ENCODE results near the gene OBSCN. TPM values are rescaled to one million over a fixed set of nuclear protein-coding genes. Genes with fewer than 3 reads are reported as not detected.

OBSCN gene
- total RNA-seq, 1 donor from 2014 or later: 22.3 TPM

DNA sequence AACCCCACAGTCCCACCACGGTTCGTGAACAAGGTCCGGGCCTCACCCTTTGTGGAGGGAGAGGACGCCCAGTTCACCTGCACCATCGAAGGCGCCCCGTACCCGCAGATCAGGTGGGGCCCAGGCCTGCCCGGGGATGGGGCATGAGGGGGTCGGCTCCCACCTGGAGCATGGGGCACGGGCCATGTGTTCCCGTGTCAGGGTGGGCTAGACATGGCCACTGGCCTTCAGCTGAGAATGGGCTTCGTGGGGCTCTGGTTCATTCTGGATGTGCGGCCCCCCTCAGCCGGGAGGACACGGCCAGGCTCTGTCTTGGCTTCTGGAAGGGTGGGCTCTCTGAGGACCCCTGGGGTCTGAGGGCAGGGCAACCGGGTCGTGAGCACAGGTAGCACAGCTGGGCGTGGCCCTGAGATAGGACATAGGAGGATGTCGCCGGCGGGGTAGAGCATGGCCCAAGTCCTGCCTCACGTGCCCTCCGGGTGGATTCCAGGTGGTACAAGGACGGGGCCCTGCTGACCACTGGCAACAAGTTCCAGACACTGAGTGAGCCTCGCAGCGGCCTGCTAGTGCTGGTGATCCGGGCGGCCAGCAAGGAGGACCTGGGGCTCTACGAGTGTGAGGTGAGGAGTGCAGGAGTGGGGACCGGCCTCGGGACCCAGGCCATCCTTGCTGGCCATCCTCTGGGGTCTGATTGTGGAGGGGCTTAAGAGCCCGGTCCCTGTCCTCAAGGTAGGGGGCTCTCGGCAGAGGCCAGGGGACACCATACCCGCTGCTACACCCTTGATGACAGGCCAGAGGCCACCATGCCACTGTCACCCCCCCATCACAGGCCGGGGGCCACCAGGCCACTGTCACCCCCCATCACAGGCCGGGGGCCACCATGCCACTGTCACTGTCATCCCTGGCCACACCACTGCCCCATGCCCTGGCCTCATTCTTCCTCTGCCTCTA is 143.3 kb downstream of the OBSCN start:
- Mint-ChIP-seq H3K9me3 (no peaks in the 10 kb centered on the region), H3K36me3 (ENCODE audit: low read depth) (no peaks in the 10 kb centered on the region), H3K4me1 (no peaks in the 10 kb centered on the region), H3K4me3 (no peak overlapping the region), H3K27me3 (no peaks in the 10 kb centered on the region), H3K27ac (no peak overlapping the region)
- DNase-seq: no peak
- intact Hi-C loops (cut with micrococcal nuclease): no loop called here

DNA sequence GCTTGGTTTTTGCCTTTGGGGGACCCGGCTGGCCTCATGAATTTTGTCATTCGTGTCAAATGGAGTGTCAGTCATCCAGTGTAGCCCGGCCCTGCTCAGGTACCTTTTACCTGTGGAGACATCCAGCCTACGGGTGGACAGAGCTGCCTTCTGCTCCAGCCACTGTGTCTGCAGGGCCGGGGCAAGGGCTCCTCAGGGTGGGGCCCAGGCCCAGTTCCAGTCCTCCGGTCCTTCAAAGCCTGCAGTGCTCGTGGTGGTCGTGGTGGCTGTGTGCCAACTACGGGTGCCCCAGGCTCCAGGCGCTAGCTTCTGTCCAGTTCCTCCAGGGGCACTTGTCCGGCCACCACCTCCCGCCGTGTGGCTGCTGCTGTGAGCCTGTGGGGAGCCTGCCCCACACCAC is 144.0 kb downstream of the OBSCN start:
- no peaks in the 10 kb centered on the region for H3K27me3 Mint-ChIP-seq
- H3K9me3 Mint-ChIP-seq: no peaks in the 10 kb centered on the region
- no peaks in the 10 kb centered on the region for H3K36me3 Mint-ChIP-seq (ENCODE audit: low read depth)
- intact Hi-C loops (cut with micrococcal nuclease): no loop called here
- no peaks in the 10 kb centered on the region for H3K4me1 Mint-ChIP-seq
- no peak overlapping the region for H3K4me3 Mint-ChIP-seq
- DNase-seq: no peak
- H3K27ac Mint-ChIP-seq: no peak overlapping the region

DNA sequence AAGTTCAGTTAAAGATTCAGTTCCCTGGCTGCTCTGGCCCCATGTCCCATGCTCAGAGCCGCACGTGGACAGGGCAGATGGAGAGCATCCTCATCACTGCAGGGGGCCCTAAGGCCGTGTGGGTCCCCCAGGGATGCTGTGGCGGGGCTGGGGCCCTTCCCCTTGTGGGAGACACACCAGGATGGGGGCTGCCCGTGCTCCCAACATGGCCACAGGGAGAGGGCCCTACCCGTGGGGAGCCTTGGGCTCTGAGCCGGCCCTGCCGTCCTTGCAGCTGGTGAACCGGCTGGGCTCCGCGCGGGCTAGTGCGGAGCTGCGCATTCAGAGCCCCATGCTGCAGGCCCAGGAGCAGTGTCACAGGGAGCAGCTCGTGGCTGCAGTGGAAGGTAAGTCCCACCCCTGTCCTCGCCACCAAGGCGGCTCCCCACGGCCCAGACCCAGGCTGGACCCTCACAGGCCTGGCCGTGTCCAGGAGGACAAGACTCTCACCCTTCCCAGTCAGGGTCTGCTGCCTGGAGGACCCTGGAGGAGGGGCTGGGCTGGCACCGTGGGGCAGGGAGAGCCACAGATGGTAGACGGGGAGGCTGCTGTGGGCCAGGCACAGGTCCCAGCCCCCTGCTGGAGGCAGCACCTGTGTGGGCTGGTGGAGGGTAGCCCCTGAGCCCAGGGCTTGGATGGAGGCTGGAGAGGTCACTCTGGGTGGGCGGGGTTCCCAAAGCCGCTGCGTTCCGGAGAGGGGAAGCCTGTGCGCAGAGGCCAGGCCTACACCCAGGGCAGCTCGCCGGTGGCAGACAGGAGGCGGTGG is 145.0 kb downstream of the OBSCN start:
- Mint-ChIP-seq H3K27me3 (no peaks in the 10 kb centered on the region), H3K4me1 (no peaks in the 10 kb centered on the region), H3K36me3 (ENCODE audit: low read depth) (no peaks in the 10 kb centered on the region), H3K4me3 (no peak overlapping the region), H3K9me3 (no peaks in the 10 kb centered on the region), H3K27ac (no peak overlapping the region)
- no peak for DNase-seq
- intact Hi-C loops (cut with micrococcal nuclease): no loop called here

DNA sequence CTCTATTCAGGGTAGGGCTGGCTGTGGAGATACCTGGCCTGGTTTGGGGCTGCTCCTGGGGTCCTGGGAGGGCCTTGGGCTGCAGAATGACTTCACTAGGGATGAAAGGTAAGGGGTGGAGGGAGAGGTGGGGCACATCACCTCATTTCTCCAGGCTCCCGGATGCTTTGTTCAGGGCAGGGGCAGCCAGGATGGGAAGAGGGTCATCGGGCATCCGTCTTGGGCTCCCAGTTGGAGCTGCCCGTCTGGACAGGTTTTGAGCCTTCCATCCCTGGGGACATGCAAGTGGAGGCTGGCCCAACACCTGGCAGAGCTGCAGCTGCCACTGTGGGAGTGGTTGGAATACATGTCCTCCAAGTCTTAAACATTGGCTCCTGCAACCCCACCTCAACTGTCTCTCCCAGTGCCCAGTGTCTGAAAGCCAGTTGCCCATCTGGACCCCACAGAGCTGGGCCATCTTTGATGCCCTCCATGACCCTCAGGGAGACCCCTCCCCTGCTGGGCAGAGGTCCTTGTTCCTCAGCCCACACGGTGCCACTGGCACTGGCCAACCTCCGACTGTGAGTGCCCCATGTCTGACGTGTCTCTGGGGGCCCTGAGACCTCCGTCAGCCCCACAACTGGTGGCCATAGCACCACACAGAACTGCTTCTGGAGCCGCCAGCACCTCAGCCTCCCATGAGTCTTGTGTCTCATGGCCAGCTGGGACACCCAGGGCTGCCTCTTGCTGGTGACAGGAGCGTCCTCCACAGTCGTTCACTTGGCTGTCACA is 145.9 kb downstream of the OBSCN start:
- no peak for DNase-seq
- H3K9me3 Mint-ChIP-seq: no peaks in the 10 kb centered on the region
- intact Hi-C loops (cut with micrococcal nuclease): no loop called here
- no peaks in the 10 kb centered on the region for H3K4me1 Mint-ChIP-seq
- no peak overlapping the region for H3K4me3 Mint-ChIP-seq
- H3K27me3 Mint-ChIP-seq: no peaks in the 10 kb centered on the region
- no peak overlapping the region for H3K27ac Mint-ChIP-seq
- no peaks in the 10 kb centered on the region for H3K36me3 Mint-ChIP-seq (ENCODE audit: low read depth)

DNA sequence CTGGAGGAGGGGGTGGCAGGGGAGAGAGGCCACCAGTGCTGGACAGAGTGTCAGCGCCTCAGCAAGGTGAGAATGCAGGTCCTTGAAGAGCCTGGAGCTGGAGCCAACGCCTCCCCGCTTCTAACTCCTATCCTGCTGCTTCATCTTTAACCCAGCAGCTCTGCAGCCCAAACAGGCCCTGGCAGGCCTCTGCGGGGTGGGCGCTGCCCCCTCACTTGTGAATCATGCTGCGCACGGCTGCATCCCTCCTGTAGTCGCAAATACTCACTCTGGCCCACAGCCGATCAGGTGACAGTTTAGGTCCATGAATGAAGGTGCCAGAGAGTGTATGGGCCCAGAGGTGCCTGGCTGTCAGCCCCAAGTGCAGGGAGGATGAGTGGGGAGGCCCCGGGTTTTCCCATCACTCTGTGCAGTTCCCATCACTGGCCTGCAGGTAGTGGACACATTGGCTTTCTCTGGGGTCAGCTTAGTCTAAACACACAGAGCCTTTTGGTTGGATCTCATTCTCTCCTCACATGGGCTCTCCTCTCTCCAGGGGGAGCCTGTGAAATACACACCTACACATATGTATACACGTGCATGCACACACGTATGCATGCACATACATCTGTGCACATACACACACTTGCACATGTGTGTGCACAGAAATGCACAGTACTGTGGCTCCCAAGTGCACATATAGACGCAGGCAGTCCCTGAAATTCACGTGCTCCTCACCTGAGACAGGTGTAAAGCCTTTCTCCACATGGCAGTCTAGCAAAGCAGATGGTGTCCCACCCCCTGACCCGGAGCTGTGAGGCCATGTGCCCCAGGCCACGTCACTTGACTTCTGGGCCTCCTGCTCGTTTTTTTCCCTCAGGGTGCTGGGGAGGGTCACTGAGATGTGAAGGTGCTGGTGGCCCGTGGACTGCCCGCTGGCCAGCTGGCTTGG is 146.8 kb downstream of the OBSCN start:
- no peaks in the 10 kb centered on the region for H3K4me1 Mint-ChIP-seq
- no peak overlapping the region for H3K27ac Mint-ChIP-seq
- no peaks in the 10 kb centered on the region for H3K9me3 Mint-ChIP-seq
- H3K4me3 Mint-ChIP-seq: no peak overlapping the region
- intact Hi-C loops (cut with micrococcal nuclease): no loop called here
- no peaks in the 10 kb centered on the region for H3K27me3 Mint-ChIP-seq
- no peak for DNase-seq
- H3K36me3 Mint-ChIP-seq (ENCODE audit: low read depth): no peaks in the 10 kb centered on the region

DNA sequence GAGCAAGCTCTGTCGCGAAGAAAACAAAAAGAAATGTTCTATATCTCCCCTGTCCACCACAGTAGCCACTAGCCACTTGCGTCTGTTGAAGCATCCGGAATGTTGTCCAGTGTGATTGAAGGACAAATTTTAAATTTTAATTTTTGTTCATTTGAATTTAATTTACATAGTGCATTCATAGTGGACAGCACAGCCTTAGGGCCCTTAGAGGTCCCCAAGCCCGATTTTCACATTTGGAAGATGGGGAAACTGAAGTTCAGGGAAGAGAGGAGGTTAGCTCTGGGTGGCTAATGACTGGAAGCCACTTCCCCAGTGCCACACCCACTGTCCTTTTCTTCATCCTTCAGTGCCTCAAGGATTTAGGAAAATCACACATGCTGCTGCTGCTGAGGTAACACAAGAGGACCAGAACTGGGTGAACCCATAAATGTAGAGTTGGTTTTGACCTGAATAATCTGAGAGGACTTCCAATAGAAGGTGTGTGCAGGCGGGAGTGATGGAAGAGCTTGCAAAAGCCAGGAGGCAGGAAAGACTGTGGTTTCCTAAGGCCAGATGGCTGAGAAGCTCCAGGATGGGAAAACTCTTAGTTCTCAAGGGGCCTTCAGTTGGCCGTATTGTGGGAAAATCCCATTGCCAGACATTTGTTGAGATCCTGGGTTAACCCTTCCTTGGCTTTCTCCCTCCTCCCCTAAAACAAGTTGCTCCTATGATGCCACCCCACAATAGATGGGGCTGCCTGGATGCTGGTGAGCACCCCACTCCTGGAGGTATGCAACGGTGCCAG is 149.2 kb downstream of the OBSCN start:
- Mint-ChIP-seq H3K27ac (no peak overlapping the region), H3K36me3 (ENCODE audit: low read depth) (no peaks in the 10 kb centered on the region), H3K27me3 (no peaks in the 10 kb centered on the region), H3K4me1 (no peaks in the 10 kb centered on the region), H3K4me3 (no peak overlapping the region), H3K9me3 (no peaks in the 10 kb centered on the region)
- DNase-seq: no peak
- intact Hi-C loops (cut with micrococcal nuclease): no loop called here

DNA sequence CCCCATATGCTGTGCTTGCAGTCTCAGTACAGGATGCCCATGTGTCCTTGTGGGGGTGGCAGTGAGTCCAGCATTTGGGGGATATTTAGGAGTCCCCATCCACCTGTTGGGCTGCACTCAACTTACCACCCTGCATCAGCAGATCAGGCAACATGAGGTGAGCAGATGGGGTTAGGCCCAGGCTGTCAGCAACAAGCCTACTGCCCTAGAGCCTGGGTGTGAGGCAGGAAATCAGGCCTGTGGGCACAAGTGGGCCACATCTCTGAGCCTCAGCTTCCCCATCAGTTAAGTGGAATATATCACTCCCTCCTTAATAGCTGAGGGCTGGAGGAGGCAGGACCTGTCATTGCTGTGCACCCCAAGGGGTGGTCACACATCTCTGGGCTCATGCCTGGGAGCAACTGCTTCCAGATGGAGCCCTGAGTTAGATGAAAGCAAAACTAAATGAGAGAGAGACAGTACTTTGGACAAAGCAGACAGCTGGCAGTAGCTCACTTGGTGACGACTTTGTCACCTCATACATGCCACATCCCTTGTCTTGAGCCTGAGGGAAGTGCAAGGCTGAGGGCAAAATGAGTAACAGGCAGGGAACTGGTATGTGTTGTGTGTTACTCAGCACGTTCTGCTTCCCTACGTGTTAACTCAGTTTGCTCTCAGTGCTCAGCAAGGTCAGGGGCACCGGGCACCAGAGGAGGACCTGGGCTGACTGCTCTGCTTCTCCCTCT is 150.4 kb downstream of the OBSCN start:
- no peaks in the 10 kb centered on the region for H3K4me1 Mint-ChIP-seq
- H3K27me3 Mint-ChIP-seq: no peaks in the 10 kb centered on the region
- H3K27ac Mint-ChIP-seq: no peak overlapping the region
- no peak for DNase-seq
- intact Hi-C loops (cut with micrococcal nuclease): no loop called here
- no peaks in the 10 kb centered on the region for H3K36me3 Mint-ChIP-seq (ENCODE audit: low read depth)
- H3K4me3 Mint-ChIP-seq: no peak overlapping the region
- H3K9me3 Mint-ChIP-seq: no peaks in the 10 kb centered on the region

DNA sequence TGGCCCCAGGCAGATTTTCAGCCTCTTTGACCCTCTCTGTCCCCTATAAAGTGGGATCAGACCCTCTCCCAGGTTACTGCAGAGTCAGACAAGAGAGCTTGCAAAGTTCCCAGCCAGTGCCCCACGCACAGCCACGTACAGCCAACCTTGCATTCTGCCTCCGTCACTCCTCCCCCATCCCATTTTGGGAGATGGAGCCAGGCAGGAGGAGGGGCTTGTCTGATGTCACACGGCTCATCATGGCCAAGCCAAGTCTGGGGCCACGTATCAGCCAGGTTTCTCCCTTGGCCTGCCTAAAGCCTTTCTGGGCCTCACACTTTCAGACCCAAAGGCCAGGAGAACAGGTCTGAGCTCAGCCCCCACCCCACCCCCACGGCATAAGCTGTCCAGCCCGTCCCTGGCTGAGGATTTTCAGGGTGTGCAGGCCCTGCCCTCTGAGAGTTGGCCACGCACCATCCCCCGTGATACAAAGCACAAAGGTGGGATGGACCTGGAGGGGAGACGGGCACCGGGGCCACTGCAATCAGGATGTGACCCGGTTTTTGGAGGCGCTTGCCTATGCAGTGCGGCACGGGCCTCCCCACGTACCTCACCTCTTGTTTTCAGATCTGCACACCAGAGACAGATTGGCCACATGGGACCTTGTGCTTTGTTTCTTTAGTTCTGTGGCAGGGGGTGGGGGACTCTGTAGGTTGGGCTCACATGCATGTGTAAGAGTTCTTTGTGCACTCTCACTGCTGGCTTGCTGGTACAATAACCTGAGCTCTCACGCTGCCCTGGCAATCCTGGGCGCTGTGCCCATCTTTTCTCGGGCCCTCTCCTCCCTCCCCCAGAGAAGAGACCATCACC is 151.1 kb downstream of the OBSCN start:
- intact Hi-C loops (cut with micrococcal nuclease): no loop called here
- no peak for DNase-seq
- H3K27ac Mint-ChIP-seq: no peak overlapping the region
- H3K4me3 Mint-ChIP-seq: no peak overlapping the region
- no peaks in the 10 kb centered on the region for H3K27me3 Mint-ChIP-seq
- no peaks in the 10 kb centered on the region for H3K36me3 Mint-ChIP-seq (ENCODE audit: low read depth)
- H3K4me1 Mint-ChIP-seq: no peaks in the 10 kb centered on the region
- H3K9me3 Mint-ChIP-seq: no peaks in the 10 kb centered on the region

DNA sequence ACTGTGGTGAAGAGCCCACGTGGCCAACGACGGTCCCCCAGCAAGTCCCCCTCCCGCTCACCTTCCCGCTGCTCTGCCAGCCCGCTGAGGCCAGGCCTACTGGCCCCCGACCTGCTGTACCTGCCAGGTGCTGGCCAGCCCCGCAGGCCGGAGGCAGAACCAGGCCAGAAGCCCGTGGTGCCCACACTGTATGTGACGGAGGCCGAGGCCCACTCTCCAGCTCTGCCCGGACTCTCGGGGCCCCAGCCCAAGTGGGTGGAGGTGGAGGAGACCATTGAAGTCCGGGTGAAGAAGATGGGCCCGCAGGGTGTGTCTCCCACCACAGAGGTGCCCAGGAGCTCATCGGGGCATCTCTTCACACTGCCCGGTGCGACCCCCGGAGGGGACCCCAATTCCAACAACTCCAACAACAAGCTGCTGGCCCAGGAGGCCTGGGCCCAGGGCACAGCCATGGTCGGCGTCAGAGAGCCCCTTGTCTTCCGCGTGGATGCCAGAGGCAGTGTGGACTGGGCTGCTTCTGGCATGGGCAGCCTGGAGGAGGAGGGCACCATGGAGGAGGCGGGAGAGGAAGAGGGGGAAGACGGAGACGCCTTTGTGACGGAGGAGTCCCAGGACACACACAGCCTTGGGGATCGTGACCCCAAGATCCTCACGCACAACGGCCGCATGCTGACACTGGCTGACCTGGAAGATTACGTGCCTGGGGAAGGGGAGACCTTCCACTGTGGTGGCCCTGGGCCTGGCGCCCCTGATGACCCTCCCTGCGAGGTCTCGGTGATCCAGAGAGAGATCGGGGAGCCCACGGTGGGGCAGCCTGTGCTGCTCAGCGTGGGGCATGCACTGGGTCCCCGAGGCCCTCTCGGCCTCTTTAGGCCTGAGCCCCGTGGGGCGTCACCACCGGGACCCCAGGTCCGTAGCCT is 152.0 kb downstream of the OBSCN start:
- no peaks in the 10 kb centered on the region for H3K27me3 Mint-ChIP-seq
- no peak for DNase-seq

DNA sequence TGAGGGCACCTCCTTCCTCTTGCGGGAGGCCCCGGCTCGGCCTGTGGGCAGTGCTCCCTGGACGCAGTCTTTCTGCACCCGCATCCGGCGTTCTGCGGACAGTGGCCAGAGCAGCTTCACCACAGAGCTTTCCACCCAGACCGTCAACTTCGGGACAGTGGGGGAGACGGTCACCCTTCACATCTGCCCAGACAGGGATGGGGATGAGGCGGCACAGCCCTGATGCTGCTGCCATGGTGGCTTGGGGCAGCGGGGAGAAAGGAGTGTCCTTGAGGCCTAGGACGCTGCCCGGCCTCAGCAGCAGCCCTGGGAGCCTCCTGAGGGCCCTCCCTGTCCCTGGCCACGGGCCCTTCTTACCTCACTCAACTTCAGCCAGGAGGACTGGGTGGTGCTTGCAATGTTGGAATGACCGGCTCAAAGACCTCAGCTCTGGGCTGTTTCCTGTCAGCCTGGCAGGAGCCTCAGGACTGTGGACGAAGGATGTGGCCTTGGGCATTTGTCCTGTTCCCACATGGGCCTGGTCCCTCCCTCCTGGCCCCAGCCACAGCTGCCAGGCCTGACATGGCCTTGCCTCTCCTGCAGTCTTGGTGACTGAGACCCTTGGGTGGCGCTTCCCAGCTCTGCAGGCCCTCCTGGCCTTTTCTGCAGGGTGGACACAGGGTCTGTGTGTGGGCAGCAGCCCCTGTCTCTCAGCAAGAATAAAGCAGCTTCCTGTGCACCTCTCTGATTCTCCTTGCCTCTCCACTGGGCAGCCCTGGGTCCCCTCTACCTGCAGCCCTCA is 152.9 kb downstream of the OBSCN start:
- H3K27ac Mint-ChIP-seq: no peak overlapping the region
- DNase-seq: no peak
- no peaks in the 10 kb centered on the region for H3K27me3 Mint-ChIP-seq
- no peaks in the 10 kb centered on the region for H3K4me1 Mint-ChIP-seq
- intact Hi-C loops (cut with micrococcal nuclease): no loop called here
- H3K4me3 Mint-ChIP-seq: no peak overlapping the region
- no peaks in the 10 kb centered on the region for H3K9me3 Mint-ChIP-seq
- H3K36me3 Mint-ChIP-seq (ENCODE audit: low read depth): no peaks in the 10 kb centered on the region

More for the DNA sequence above, 152.0 kb downstream of the OBSCN start:
- Mint-ChIP-seq H3K4me1 (no peaks in the 10 kb centered on the region), H3K36me3 (ENCODE audit: low read depth) (no peaks in the 10 kb centered on the region), H3K27ac (no peak overlapping the region), H3K9me3 (no peaks in the 10 kb centered on the region), H3K4me3 (no peak overlapping the region)
- intact Hi-C loops (cut with micrococcal nuclease): no loop called here
